GM12892 (cell line): Measurements from ENCODE around the gene TMEM238.
A peak's percentile ranks its signal among the peaks of the same experiment; 100 is the strongest.

Source experiments
- POLR2A ChIP-seq: IDR thresholded peaks from 2 replicates; pipeline ENCODE4 v1.6.1; 2011; ENCODE audit warnings: low read depth, low read length, control low read depth
- POLR2AphosphoS5 ChIP-seq: IDR thresholded peaks from 2 replicates; pipeline ENCODE4 v1.6.1; 2011; ENCODE audit warnings: low read depth, low read length, control low read depth

GRCh38 chr19:55407800-55408532 lies 23.9 kb upstream of the TMEM238 start:
- TF ChIP-seq POLR2A (peak; percentile 53), POLR2AphosphoS5 (peak; percentile 54; the same call in 1 of the 2 replicates)
